Muscle layer of colon (tissue), 2 donors: ENCODE measurements around the gene SLC30A1.
"Not testable (repeated sequence)": the region's sequence is repeated elsewhere in the genome, so short reads cannot be mapped to it uniquely, and the experiment has no call there.

Experiments
- H3K27ac ChIP-seq: one replicate; pipeline ENCODE4 v1.7.0; 2013; ENCODE audit warnings: low read depth, mild to moderate bottlenecking, low read length, moderate library complexity
- H3K27me3 ChIP-seq, 2 donors: one replicate each; pipeline ENCODE4 v1.7.0; 2013; ENCODE audit warnings: low read length in 2 of 2, mild to moderate bottlenecking in 2 of 2; ENCODE audit not compliant: insufficient read depth in 2 of 2, control insufficient read depth in 1 of 2
- H3K36me3 ChIP-seq: one replicate; pipeline ENCODE4 v1.7.0; 2013; ENCODE audit warnings: mild to moderate bottlenecking, low read length; ENCODE audit not compliant: insufficient read depth
- H3K4me1 ChIP-seq: one replicate; pipeline ENCODE4 v1.7.0; 2013; ENCODE audit warnings: mild to moderate bottlenecking, low read length; ENCODE audit not compliant: insufficient read depth
- H3K4me3 ChIP-seq, 2 donors: one replicate each; pipeline ENCODE4 v1.7.0; 2013; ENCODE audit warnings: low read length in 2 of 2, low read depth in 1 of 2, mild to moderate bottlenecking in 1 of 2, moderate library complexity in 1 of 2
- H3K9ac ChIP-seq: one replicate; pipeline ENCODE4 v1.7.0; 2013; ENCODE audit warnings: low read length
- H3K9me3 ChIP-seq: one replicate; pipeline ENCODE4 v1.7.0; 2013; ENCODE audit warnings: mild to moderate bottlenecking, low read length
- donor health status: abdominal sarcoma.
- donor health status: Adenocarcinoma of cecum.

The SLC30A1 gene

GRCh38 chr1:211578640-211579439 is at the start of gene SLC30A1:
Gene SLC30A1, minus strand, starts transcription at chr1:211579161. Its CDS starts 549 bp downstream, at chr1:211578612.
- Histone ChIP-seq H3K36me3 (peaks cover 15% of the 10 kb centered on the region), H3K9ac (peak within 1 kb of the TSS; percentile 82), H3K27me3 (no peaks in the 10 kb centered on the region), H3K4me1 (peaks cover 45% of the 10 kb centered on the region), H3K4me3 (peak within 1 kb of the TSS; percentile 69 to 81), H3K9me3 (no peaks in the 10 kb centered on the region), H3K27ac (peak within 1 kb of the TSS; percentile 95)

GRCh38 chr1:211628417-211628816 is 49.5 kb upstream of the SLC30A1 start:
- peaks cover 14% of the 10 kb centered on the region for H3K4me1 ChIP-seq
- H3K27me3 ChIP-seq = no peaks in the 10 kb centered on the region
- H3K9ac ChIP-seq = no peak overlapping the region
- H3K36me3 ChIP-seq = no peaks in the 10 kb centered on the region
- H3K27ac ChIP-seq = no peak overlapping the region
- H3K9me3 ChIP-seq = no peaks in the 10 kb centered on the region
- no peak overlapping the region for H3K4me3 ChIP-seq

GRCh38 chr1:211627259-211627658 is 48.3 kb upstream of the SLC30A1 start:
- no peak overlapping the region for H3K4me3 ChIP-seq
- peaks cover 2% of the 10 kb centered on the region for H3K4me1 ChIP-seq
- no peak overlapping the region for H3K9ac ChIP-seq
- H3K27me3 ChIP-seq = no peaks in the 10 kb centered on the region
- H3K9me3 ChIP-seq = no peaks in the 10 kb centered on the region
- no peak overlapping the region for H3K27ac ChIP-seq
- no peaks in the 10 kb centered on the region for H3K36me3 ChIP-seq

GRCh38 chr1:211625866-211626265 is 46.9 kb upstream of the SLC30A1 start:
- H3K9ac ChIP-seq, H3K4me3 ChIP-seq, H3K27me3 ChIP-seq, H3K27ac ChIP-seq, H3K9me3 ChIP-seq, H3K36me3 ChIP-seq, H3K4me1 ChIP-seq: not testable (repeated sequence)

GRCh38 chr1:211625040-211625439 is 46.1 kb upstream of the SLC30A1 start:
- no peaks in the 10 kb centered on the region for H3K27me3 ChIP-seq
- no peaks in the 10 kb centered on the region for H3K9me3 ChIP-seq
- H3K27ac ChIP-seq = no peak overlapping the region
- H3K36me3 ChIP-seq = no peaks in the 10 kb centered on the region
- no peaks in the 10 kb centered on the region for H3K4me1 ChIP-seq
- H3K4me3 ChIP-seq = no peak overlapping the region
- no peak overlapping the region for H3K9ac ChIP-seq

- H3K27ac ChIP-seq = no peak overlapping the region
- H3K4me1 ChIP-seq = no peaks in the 10 kb centered on the region
- H3K36me3 ChIP-seq = no peaks in the 10 kb centered on the region
- no peaks in the 10 kb centered on the region for H3K9me3 ChIP-seq
- no peaks in the 10 kb centered on the region for H3K27me3 ChIP-seq
- no peak overlapping the region for H3K4me3 ChIP-seq
- no peak overlapping the region for H3K9ac ChIP-seq
Measured at GRCh38 chr1:211623515-211623914, 44.6 kb upstream of the SLC30A1 start.

- H3K4me1 ChIP-seq = peaks cover 3% of the 10 kb centered on the region
- H3K9me3 ChIP-seq = no peaks in the 10 kb centered on the region
- H3K4me3 ChIP-seq = no peak overlapping the region
- no peak overlapping the region for H3K27ac ChIP-seq
- no peak overlapping the region for H3K9ac ChIP-seq
- H3K27me3 ChIP-seq = no peaks in the 10 kb centered on the region
- H3K36me3 ChIP-seq = no peaks in the 10 kb centered on the region
Measured at GRCh38 chr1:211621447-211622198, 42.7 kb upstream of the SLC30A1 start.

- no peak overlapping the region for H3K9ac ChIP-seq
- H3K36me3 ChIP-seq = no peaks in the 10 kb centered on the region
- peaks cover 10% of the 10 kb centered on the region for H3K4me1 ChIP-seq
- no peak overlapping the region for H3K4me3 ChIP-seq
- no peak overlapping the region for H3K27ac ChIP-seq
- no peaks in the 10 kb centered on the region for H3K27me3 ChIP-seq
- H3K9me3 ChIP-seq = no peaks in the 10 kb centered on the region
Measured at GRCh38 chr1:211620097-211620496, 41.1 kb upstream of the SLC30A1 start.

GRCh38 chr1:211619033-211619996 is 40.4 kb upstream of the SLC30A1 start:
- Histone ChIP-seq H3K4me1 (peaks cover 10% of the 10 kb centered on the region), H3K27me3 (no peaks in the 10 kb centered on the region)

GRCh38 chr1:211616965-211617297 is 38.0 kb upstream of the SLC30A1 start:
- Histone ChIP-seq H3K27me3 (no peaks in the 10 kb centered on the region), H3K36me3 (no peaks in the 10 kb centered on the region), H3K9me3 (no peaks in the 10 kb centered on the region), H3K4me1 (peaks cover 10% of the 10 kb centered on the region), H3K4me3 (no peak overlapping the region), H3K9ac (no peak overlapping the region), H3K27ac (no peak overlapping the region)

More at GRCh38 chr1:211619033-211619996, 40.4 kb upstream of the SLC30A1 start:
- Histone ChIP-seq H3K27ac (no peak overlapping the region), H3K36me3 (no peaks in the 10 kb centered on the region), H3K4me3 (no peak overlapping the region), H3K9me3 (no peaks in the 10 kb centered on the region), H3K9ac (no peak overlapping the region)
